NB4 (cell line): ENCODE measurements around the gene CDKL4.
"Not testable (repeated sequence)": the region's sequence is repeated elsewhere in the genome, so short reads cannot be mapped to it uniquely, and the experiment has no call there.

Source experiments
- POLR2A ChIP-seq: IDR thresholded peaks from 2 replicates; pipeline ENCODE4 v1.6.1; 2011; ENCODE audit warnings: mild to moderate bottlenecking; ENCODE audit not compliant: insufficient read length; ENCODE audit errors: extremely low read depth
- TF ChIP-seq, protein P1 (sequence below): IDR thresholded peaks from one replicate; pipeline ENCODE4 v1.5.1; 2012; ENCODE audit warnings: low read depth, low read length

DNA sequence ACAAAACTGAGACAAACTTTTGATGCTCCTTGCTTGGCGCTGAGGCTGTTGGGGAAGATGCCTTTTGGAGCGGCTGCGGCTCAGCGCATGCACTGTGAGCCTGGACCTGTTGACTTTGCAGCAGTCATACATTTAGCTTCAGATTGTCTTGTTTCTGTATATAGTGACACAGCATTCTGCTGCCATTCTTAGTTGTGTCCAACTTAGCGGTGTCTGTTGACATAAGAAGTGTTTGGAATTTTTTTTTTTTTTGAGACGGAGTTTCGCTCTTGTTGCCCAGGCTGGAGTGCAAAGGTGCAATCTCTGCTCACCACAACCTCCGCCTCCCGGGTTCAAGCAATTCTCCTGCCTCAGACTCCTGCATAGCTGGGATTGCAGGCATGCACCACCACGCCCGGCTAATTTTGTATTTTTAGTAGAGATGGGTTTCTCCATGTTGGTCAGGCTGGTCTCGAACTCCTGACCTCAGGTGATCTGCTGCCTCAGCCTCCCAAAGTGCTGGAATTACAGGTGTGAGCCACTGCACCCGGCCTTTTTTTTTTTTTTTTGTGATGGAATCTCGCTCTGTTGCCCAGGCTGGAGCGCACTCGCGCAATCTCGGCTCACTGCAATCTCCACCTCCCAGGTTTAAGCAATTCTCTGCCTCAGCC is 105.5 kb downstream of the CDKL4 start:
- TF ChIP-seq, protein P1, sequence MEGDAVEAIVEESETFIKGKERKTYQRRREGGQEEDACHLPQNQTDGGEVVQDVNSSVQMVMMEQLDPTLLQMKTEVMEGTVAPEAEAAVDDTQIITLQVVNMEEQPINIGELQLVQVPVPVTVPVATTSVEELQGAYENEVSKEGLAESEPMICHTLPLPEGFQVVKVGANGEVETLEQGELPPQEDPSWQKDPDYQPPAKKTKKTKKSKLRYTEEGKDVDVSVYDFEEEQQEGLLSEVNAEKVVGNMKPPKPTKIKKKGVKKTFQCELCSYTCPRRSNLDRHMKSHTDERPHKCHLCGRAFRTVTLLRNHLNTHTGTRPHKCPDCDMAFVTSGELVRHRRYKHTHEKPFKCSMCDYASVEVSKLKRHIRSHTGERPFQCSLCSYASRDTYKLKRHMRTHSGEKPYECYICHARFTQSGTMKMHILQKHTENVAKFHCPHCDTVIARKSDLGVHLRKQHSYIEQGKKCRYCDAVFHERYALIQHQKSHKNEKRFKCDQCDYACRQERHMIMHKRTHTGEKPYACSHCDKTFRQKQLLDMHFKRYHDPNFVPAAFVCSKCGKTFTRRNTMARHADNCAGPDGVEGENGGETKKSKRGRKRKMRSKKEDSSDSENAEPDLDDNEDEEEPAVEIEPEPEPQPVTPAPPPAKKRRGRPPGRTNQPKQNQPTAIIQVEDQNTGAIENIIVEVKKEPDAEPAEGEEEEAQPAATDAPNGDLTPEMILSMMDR = not testable (repeated sequence)
- not testable (repeated sequence) for TF ChIP-seq POLR2A
